Smooth muscle cell (in vitro differentiated cells): ENCODE data around the gene GKN1. TPM values are rescaled to one million over a fixed set of nuclear protein-coding genes. Genes with fewer than 3 reads are reported as not detected.

ENCODE experiments used
- DNase-seq: peaks from one replicate; lab custom pipeline; 2025; ENCODE audit not compliant: unreplicated experiment; lab: John Stamatoyannopoulos, UW
- H2AFZ ChIP-seq: fragments of 200-600 bp; sonication (generic); 2 replicates; pipeline ENCODE4 v1.6.0; 2016; ENCODE audit warnings: antibody characterized with exemption, low read depth, mild to moderate bottlenecking
- H3F3A ChIP-seq: fragments of 200-600 bp; sonication (generic); 2 replicates; pipeline ENCODE4 v1.6.0; 2017; ENCODE audit warnings: antibody characterized with exemption, low read depth
- H3K27ac ChIP-seq: fragments of 200-600 bp; sonication (generic); 2 replicates; pipeline ENCODE4 v1.5.1; 2016; ENCODE audit warnings: low read depth, mild to moderate bottlenecking
- H3K27me3 ChIP-seq: fragments of 200-600 bp; sonication (generic); 2 replicates; pipeline ENCODE4 v1.6.1; 2016; ENCODE audit warnings: low read depth, mild to moderate bottlenecking
- H3K36me3 ChIP-seq: fragments of 200-600 bp; sonication (generic); 2 replicates; pipeline ENCODE4 v1.5.1; 2016; ENCODE audit warnings: low read depth
- H3K4me1 ChIP-seq: fragments of 200-600 bp; sonication (generic); 2 replicates; pipeline ENCODE4 v1.5.1; 2016; ENCODE audit warnings: low read depth
- H3K4me2 ChIP-seq: fragments of 200-600 bp; sonication (generic); 2 replicates; pipeline ENCODE4 v1.6.0; 2016; ENCODE audit warnings: mild to moderate bottlenecking
- H3K4me3 ChIP-seq: fragments of 200-600 bp; sonication (generic); 2 replicates; pipeline ENCODE4 v1.5.1; 2016; ENCODE audit warnings: mild to moderate bottlenecking
- H3K79me2 ChIP-seq: fragments of 200-600 bp; sonication (generic); 2 replicates; pipeline ENCODE4 v1.6.0; 2016; ENCODE audit warnings: low read depth, mild to moderate bottlenecking
- H3K9ac ChIP-seq: fragments of 200-600 bp; sonication (generic); 2 replicates; pipeline ENCODE4 v1.6.0; 2016; ENCODE audit warnings: low read depth
- H3K9me3 ChIP-seq: fragments of 200-600 bp; sonication (generic); replicated peaks from 2 replicates; pipeline ENCODE4 v1.5.1; 2016; ENCODE audit warnings: low read depth
- H4K20me1 ChIP-seq: fragments of 200-600 bp; sonication (generic); 2 replicates; pipeline ENCODE4 v1.6.0; 2016; ENCODE audit warnings: low read depth
- CTCF ChIP-seq: fragments of 200-600 bp; sonication (generic); IDR thresholded peaks from 2 replicates; pipeline ENCODE4 v1.5.1; 2017; ENCODE audit warnings: borderline replicate concordance, mild to moderate bottlenecking, antibody characterized with exemption; ENCODE audit not compliant: insufficient read depth, poor library complexity, severe bottlenecking
- WGBS: methylation state at CpG from one replicate; pipeline ENCODE4 v1.1.7; 2016; ENCODE audit warnings: low lambda C conversion rate; 5-methylcytosine and 5-hydroxymethylcytosine counted together
- polyA plus RNA-seq: library from polyadenylated mRNA; unstranded; fragments of >200 nt; fragmentation: Nextera tagmentation; extraction: Ambion mirVana; gene quantifications from 2 replicates; pipeline ENCODE4 v1.2.1, GENCODE V29; 2016
- total RNA-seq: library from RNA; depleted of rRNA; stranded (reverse); fragments of >200 nt; gene quantifications from 2 replicates; pipeline ENCODE4 v1.2.3, GENCODE V29; 2014

Gene GKN1
- total RNA-seq = not detected in 2 replicates
- 1.4 TPM in 1 of 2 replicates, not detected in the other for polyA plus RNA-seq

- DNase-seq = no peak
- H3K79me2 ChIP-seq = no peaks in the 10 kb centered on the region
- no peaks in the 10 kb centered on the region for H3K9me3 ChIP-seq
- peaks cover 9% of the 10 kb centered on the region for H3F3A ChIP-seq
- H3K9ac ChIP-seq = no peak within 1 kb of the TSS
- no peak within 1 kb of the TSS for H3K4me2 ChIP-seq
- H3K36me3 ChIP-seq = no peaks in the 10 kb centered on the region
- no peak within 1 kb of the TSS for H3K27ac ChIP-seq
- peaks cover 6% of the 10 kb centered on the region for H3K4me1 ChIP-seq
- no peak within 1 kb of the TSS for H3K4me3 ChIP-seq
- TF ChIP-seq CTCF = no peak
- no peak within 1 kb of the TSS for H2AFZ ChIP-seq
- H3K27me3 ChIP-seq = peaks cover 7% of the 10 kb centered on the region
- WGBS = 23% methylated on average over 3 of the region's 3 CpGs
- no peaks in the 10 kb centered on the region for H4K20me1 ChIP-seq
Observed at GRCh38 chr2:68974251-68974650, at the start of gene GKN1. GKN1 (plus strand) TSS chr2:68974636; CDS start chr2:68974678, 42 bp downstream.

GRCh38 chr2:68925295-68925896 is 49.0 kb upstream of the GKN1 start:
- Histone ChIP-seq H3K4me3 (no peak overlapping the region), H3K27ac (no peak overlapping the region), H3K79me2 (no peaks in the 10 kb centered on the region), H3F3A (no peaks in the 10 kb centered on the region), H3K9me3 (no peaks in the 10 kb centered on the region), H3K4me1 (peaks cover 3% of the 10 kb centered on the region), H3K9ac (no peak overlapping the region), H3K4me2 (no peak overlapping the region), H4K20me1 (no peaks in the 10 kb centered on the region), H3K36me3 (no peaks in the 10 kb centered on the region), H3K27me3 (no peaks in the 10 kb centered on the region), H2AFZ (no peak overlapping the region)
- WGBS = 49% methylated on average over 9 of the region's 9 CpGs
- peak; percentile 84 for TF ChIP-seq CTCF
- DNase-seq = no peak

- no peaks in the 10 kb centered on the region for H3F3A ChIP-seq
- no peak for DNase-seq
- H4K20me1 ChIP-seq = no peaks in the 10 kb centered on the region
- no peak overlapping the region for H3K27ac ChIP-seq
- 67% methylated on average over 4 of the region's 4 CpGs for WGBS
- no peak overlapping the region for H2AFZ ChIP-seq
- no peak overlapping the region for H3K9ac ChIP-seq
- no peak overlapping the region for H3K4me2 ChIP-seq
- H3K4me1 ChIP-seq = peaks cover 4% of the 10 kb centered on the region
- H3K79me2 ChIP-seq = no peaks in the 10 kb centered on the region
- no peaks in the 10 kb centered on the region for H3K36me3 ChIP-seq
- no peaks in the 10 kb centered on the region for H3K9me3 ChIP-seq
- no peaks in the 10 kb centered on the region for H3K27me3 ChIP-seq
- TF ChIP-seq CTCF = no peak
- H3K4me3 ChIP-seq = no peak overlapping the region
Observed at GRCh38 chr2:68926796-68927195, 47.6 kb upstream of the GKN1 start.

- Histone ChIP-seq H3K36me3 (no peaks in the 10 kb centered on the region), H3F3A (no peaks in the 10 kb centered on the region), H3K4me3 (no peak overlapping the region), H3K27me3 (no peaks in the 10 kb centered on the region), H3K9ac (no peak overlapping the region), H3K79me2 (no peaks in the 10 kb centered on the region), H3K9me3 (no peaks in the 10 kb centered on the region), H4K20me1 (no peaks in the 10 kb centered on the region), H3K4me1 (peaks cover 4% of the 10 kb centered on the region), H3K27ac (peak overlapping the region; percentile 28), H3K4me2 (no peak overlapping the region), H2AFZ (no peak overlapping the region)
- TF ChIP-seq CTCF = no peak
- 94% methylated on average over 3 of the region's 3 CpGs for WGBS
- DNase-seq = no peak
Observed at GRCh38 chr2:68931149-68931711, 43.2 kb upstream of the GKN1 start.
